Measurements from ENCODE around the gene NFATC4.
A peak's percentile ranks its signal among the peaks of the same experiment; 100 is the strongest.
"Not testable (repeated sequence)": the region's sequence is repeated elsewhere in the genome, so short reads cannot be mapped to it uniquely, and the experiment has no call there.

Gene NFATC4

GRCh38 chr14:24337144-24337823, 30.7 kb upstream of the NFATC4 start:
- H3K4me3 ChIP-seq (ENCODE audit: low read length): no peak overlapping the region
- no peak for DNase-seq (ENCODE audit: low read depth, low spot score)

DNA sequence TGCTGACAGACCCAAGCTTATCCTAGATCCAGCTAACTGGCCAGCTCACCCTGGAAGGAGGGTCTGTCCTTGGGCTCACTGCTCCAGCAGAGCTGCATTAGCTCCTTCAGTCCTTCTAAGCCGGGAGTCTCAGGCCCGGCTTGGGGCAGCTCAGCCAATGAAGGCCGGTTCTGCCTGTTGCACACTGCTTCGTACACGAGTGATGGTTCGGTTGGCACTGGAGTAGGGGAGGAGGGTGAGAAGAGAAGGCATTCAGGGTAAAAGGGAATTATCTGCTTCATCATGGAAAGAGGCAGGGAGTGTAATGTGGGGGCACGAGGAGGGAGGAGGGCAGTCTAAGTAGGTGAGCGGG, 30.2 kb upstream of the NFATC4 start:
- H3K4me3 ChIP-seq (ENCODE audit: low read length): no peak overlapping the region
- DNase-seq (ENCODE audit: low read depth, low spot score): no peak

DNA sequence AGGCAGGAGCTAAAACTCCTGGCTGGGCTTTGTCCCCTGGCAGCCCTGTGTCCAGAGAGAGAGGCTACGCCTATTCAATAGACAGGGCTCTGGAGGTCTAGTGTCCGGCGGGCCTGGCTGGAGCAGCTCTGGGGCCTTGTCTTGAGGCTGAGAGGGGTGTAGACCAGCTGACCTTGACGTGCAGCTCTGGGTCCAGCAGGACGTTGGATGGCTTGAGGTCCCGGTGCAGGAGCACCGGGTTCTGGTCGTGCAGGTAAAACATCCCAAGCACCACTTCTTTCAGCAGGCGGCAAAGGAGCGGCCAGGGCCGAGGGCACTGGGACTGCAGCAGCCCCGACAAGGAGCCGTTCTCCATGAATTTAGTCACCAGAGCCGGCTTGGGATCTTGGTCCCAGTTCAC, 29.1 kb upstream of the NFATC4 start:
- H3K4me3 ChIP-seq (ENCODE audit: low read length): no peak overlapping the region
- DNase-seq (ENCODE audit: low read depth, low spot score): no peak

DNA sequence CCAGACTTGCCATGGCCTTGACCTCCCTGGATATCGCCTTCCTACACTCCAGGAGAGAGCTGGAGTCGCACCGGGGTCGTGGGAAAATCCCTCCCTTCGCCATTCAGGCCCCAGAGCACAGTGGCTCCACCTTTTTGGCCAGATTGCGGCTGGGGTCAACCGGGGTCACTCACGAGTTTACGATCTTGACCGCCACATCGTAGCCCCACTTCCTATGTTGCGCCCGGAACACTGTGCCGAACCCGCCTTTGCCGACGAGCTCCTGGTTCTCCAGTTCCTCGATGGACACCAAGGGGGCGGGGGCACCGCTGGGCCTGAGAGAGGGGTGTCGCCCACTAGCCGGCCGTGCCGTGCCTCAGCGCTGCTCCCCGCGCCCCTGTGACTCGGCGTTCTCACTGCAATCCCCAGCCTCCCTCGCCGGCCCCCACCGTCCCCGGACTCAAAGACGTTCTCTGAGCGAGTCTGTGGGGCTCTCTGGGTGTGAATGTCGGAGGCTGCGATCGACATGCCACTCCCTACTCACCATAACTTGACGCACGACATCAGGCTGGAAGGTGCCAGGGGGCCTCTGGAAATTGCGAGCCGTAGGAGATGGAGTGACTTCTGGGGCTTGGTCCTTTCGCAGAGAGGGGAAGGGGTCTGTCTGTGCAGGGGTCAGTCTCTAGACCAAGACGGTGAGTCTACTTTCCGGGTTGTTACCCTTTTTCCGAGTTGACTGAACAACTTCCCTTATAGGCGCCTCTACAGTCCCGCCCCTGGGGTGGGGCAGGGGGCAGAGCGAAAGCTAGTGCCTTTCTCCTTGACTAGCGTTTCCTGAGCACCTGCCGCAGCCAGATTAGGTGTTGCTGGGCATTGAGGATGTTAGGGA, 28.5 kb upstream of the NFATC4 start, which contains the start of gene RIPK3:
Gene RIPK3, minus strand, starts transcription at position 708 of the 868 bp plus-strand sequence. Its CDS starts 165 bp downstream, at position 543.
- H3K4me3 ChIP-seq (ENCODE audit: low read length): peak within 1 kb of the TSS; percentile 55

DNA sequence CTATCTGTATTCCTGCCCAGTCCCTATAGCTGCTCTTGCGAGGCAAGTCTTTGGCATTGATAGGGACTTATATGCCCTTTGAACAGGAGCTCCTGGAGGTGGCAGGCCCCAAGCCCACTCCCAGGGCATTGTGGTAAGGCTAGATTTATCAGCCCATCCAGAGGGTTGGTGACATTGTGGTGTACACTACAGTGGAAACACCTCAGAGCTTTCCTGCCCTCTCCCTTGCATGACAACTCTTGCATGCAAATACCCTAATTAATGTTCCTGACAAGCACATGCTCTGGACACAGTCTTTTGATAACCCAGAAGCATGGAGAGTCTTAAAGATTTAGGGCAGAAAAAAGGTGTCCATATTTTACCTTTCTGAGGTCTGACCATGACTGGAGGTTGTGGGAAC, 27.4 kb upstream of the NFATC4 start:
- no peak overlapping the region for H3K4me3 ChIP-seq (ENCODE audit: low read length)
- DNase-seq (ENCODE audit: low read depth, low spot score): no peak

More for the DNA sequence above, 28.5 kb upstream of the NFATC4 start, which contains the start of gene RIPK3:
- peak; percentile 29 for DNase-seq (ENCODE audit: low read depth, low spot score)

- H3K4me3 ChIP-seq (ENCODE audit: low read length): no peak overlapping the region
- DNase-seq (ENCODE audit: low read depth, low spot score): no peak
Observed at GRCh38 chr14:24342889-24343288, 25.1 kb upstream of the NFATC4 start.

DNA sequence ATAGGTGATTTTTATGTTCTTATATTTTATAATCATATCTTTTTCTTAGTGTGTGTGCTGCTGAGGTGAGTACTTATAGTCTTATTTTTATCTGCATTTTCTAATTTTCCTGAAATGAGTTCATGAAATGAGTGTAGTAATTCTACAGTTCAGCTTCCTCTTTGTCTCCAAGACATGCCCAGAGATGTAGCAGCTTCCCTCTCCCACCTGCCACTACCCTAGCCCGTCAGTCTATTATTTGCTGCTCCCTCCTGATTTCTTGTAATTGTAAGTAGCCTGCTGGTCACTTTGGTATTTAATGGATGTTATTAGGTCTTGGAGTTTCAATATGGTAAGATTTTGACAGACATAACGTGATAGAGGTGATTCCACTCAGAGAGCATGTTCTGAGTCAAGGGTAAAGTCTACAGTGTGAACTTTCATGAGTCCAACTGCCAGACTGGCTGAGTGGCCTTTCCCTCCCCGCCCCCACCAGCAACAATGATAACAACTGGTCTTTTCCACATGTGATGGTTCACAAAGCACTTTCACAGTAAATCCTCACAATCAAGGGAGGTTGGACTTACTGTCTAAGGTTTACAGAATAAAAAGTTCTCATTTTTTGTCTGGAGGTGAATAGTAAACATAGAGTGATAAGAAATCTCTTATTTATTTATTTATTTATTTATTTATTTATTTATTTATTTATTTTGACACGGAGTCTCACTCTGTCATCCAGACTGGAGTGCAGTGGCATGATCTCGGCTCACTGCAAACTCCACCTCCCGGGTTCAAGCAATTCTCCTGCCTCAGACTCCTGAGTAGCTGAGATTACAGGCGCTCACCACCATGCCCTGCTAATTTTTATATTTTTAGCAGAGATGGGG, 24.0 kb upstream of the NFATC4 start:
- no peak overlapping the region for H3K4me3 ChIP-seq (ENCODE audit: low read length)
- DNase-seq (ENCODE audit: low read depth, low spot score): no peak

- no peak for DNase-seq (ENCODE audit: low read depth, low spot score)
Observed at GRCh38 chr14:24347134-24347533, 20.9 kb upstream of the NFATC4 start.

DNA sequence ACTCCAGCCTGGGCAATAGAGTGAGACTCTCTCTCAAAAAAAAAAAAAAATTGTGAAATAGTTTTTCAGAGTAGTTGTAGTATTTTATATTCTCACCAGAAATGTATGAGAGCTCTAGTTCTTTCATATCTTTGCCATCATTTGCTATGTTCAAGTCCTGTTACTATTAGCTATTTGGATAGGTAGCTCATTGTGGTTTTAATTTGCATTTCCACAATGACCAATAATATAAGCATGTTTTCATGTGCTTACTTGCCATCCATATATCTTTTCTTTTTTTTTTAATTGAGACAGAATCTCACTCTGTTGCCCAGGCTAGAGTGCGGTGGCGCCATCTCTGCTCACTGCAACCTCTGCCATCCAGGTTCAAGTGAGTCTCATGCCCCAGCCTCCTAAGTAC, 19.8 kb upstream of the NFATC4 start:
- no peak for DNase-seq (ENCODE audit: low read depth, low spot score)
- no peak overlapping the region for H3K4me3 ChIP-seq (ENCODE audit: low read length)

More at GRCh38 chr14:24347134-24347533, 20.9 kb upstream of the NFATC4 start:
- H3K4me3 ChIP-seq (ENCODE audit: low read length): no peak overlapping the region

- no peak for DNase-seq (ENCODE audit: low read depth, low spot score)
Observed at GRCh38 chr14:24349742-24350141, 18.2 kb upstream of the NFATC4 start.

DNA sequence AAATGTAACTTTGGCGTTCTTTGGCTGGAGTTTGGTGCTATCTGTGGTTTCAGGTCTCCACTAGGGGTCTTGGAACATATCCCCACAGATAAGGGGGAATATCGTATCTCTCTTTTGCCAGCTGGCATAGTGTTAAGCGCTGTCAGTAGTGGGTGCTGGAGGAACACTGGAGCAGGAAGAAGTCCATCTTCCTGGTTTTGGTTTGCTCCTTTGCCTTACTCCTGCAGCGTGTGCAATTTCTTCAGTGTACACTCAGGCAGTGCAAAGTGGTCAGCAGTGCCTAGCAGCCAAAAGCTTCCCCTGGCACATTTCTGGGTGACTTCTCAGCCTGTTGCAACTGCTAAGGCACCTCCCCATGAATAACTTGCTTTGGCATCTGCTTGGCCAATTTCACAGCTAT, 16.5 kb upstream of the NFATC4 start:
- DNase-seq (ENCODE audit: low read depth, low spot score): no peak

More at GRCh38 chr14:24349742-24350141, 18.2 kb upstream of the NFATC4 start:
- no peak overlapping the region for H3K4me3 ChIP-seq (ENCODE audit: low read length)

DNA sequence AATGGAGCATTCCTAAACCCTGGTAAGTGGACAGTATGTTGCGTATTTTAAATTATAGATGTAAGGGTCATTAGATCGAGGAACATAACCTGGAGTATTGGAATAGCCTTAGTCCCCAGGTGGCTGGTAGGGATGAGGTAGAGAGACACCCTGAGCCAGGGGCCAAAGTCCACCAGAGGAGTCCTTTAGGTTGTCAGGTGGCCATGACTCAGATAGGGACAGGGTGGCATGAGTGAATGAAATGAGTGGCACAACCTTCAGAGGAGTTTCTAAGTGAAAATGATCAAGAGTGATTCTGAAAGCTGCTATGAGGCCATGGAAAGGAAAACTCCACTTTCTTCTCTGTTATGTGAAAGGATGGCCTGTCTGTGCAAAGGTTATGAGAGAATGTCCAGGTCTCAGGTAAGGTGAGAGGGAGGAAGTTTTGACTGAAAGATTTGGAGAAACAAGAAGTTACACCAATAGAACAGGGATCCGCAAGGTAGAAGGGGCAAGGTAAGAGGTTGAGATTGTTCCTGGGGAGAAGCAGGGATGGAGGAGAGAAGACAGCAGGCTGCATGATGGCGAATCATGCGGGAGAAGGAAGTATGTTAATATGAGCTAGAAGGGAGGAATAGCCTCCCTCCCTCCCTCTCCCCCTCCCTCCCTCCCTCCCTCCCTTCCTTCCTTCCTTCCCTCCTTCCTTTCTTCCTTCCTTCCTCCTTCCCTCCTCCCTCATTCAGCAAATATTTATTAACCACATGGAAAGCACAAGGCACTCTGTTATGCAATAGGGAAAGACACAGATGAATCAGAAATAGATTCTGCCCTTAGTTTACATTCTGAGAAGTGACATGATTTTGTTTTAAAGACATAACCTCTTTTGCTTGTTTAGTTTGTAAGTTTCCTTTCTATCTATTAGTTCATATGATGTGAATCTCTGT, 14.2 kb upstream of the NFATC4 start:
- no peak for DNase-seq (ENCODE audit: low read depth, low spot score)
- no peak overlapping the region for H3K4me3 ChIP-seq (ENCODE audit: low read length)

More for the DNA sequence above, 16.5 kb upstream of the NFATC4 start:
- H3K4me3 ChIP-seq (ENCODE audit: low read length): no peak overlapping the region

GRCh38 chr14:24354482-24354825, 13.5 kb upstream of the NFATC4 start:
- not testable (repeated sequence) for H3K4me3 ChIP-seq (ENCODE audit: low read length); DNase-seq (ENCODE audit: low read depth, low spot score)

GRCh38 chr14:24355009-24355408, 13.0 kb upstream of the NFATC4 start:
- no peak for DNase-seq (ENCODE audit: low read depth, low spot score)
- H3K4me3 ChIP-seq (ENCODE audit: low read length): no peak overlapping the region

- H3K4me3 ChIP-seq (ENCODE audit: low read length): no peak overlapping the region
- DNase-seq (ENCODE audit: low read depth, low spot score): no peak
Observed at GRCh38 chr14:24356208-24356607, 11.8 kb upstream of the NFATC4 start.

GRCh38 chr14:24360281-24360680, 7.7 kb upstream of the NFATC4 start:
- no peak overlapping the region for H3K4me3 ChIP-seq (ENCODE audit: low read length)
- DNase-seq (ENCODE audit: low read depth, low spot score): no peak

GRCh38 chr14:24361326-24361725, 6.7 kb upstream of the NFATC4 start:
- no peak for DNase-seq (ENCODE audit: low read depth, low spot score)
- H3K4me3 ChIP-seq (ENCODE audit: low read length): no peak overlapping the region

DNA sequence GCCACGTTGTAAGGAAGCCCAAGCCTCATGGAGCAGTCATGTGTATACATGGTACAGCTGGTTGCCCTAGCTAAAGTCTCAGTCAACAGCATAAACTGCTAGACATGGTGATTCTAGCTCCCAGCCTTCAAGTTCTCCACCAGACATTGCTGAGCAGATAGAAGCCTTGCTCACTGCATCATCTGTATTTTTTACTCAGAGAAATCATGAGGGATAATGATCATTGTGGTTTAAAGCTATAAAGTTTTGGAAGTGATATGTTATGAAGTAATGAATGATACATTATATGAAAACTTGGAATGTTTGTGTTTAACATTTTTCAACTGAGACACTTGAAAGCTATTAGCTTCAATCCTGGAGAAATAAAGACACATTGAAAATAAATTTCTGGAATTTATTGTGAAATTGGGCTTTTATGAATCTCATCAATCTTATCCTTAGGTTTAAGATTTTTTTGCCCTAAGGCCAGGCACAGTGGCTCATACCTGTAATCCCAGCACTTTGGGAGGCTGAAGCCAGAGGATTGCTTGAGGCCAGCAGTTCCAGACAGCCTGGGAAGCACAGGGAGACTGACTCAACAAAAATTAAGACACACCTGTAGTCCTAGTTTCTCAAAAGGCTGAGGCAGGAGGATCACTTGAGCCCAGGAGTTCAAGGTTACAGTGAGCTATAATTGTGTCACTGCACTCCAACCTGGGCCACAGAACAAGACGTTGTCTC, 5.6 kb upstream of the NFATC4 start:
- no peak overlapping the region for H3K4me3 ChIP-seq (ENCODE audit: low read length)
- no peak for DNase-seq (ENCODE audit: low read depth, low spot score)
